ENCODE data around the gene SDHAF3.
"Not testable (repeated sequence)": the region's sequence is repeated elsewhere in the genome, so short reads cannot be mapped to it uniquely, and the experiment has no call there.

The SDHAF3 gene

GRCh38 chr7:97120713-97121457 is 3.4 kb downstream of the SDHAF3 start:
- no peaks in the 10 kb centered on the region for H3K4me1 ChIP-seq
- no peak for DNase-seq
- no peaks in the 10 kb centered on the region for H3K27me3 ChIP-seq
- no peaks in the 10 kb centered on the region; the same call in 1 of the 2 replicates for H3K36me3 ChIP-seq
- no peak overlapping the region for H3K4me3 ChIP-seq (ENCODE audit: low read depth, low read length)
- no peak for TF ChIP-seq CTCF (IDR thresholded peaks at IDR 0.05; ENCODE audit: low read depth, low read length)
- no peaks in the 10 kb centered on the region for H3K9me3 ChIP-seq

- not testable (repeated sequence) for H3K4me3 ChIP-seq (ENCODE audit: low read depth, low read length); H3K36me3 ChIP-seq; H3K4me1 ChIP-seq; H3K9me3 ChIP-seq; DNase-seq; H3K27me3 ChIP-seq
Observed at GRCh38 chr7:97123115-97123514, 5.6 kb downstream of the SDHAF3 start.

GRCh38 chr7:97126483-97127171 is 9.1 kb downstream of the SDHAF3 start:
- DNase-seq = no peak
- no peaks in the 10 kb centered on the region for H3K27me3 ChIP-seq
- H3K9me3 ChIP-seq = no peaks in the 10 kb centered on the region
- TF ChIP-seq CTCF (IDR thresholded peaks at IDR 0.05; ENCODE audit: low read depth, low read length) = no peak
- no peak overlapping the region for H3K4me3 ChIP-seq (ENCODE audit: low read depth, low read length)
- no peaks in the 10 kb centered on the region; the same call in 1 of the 2 replicates for H3K36me3 ChIP-seq
- peaks cover 6% of the 10 kb centered on the region for H3K4me1 ChIP-seq

- peaks cover 6% of the 10 kb centered on the region for H3K4me1 ChIP-seq
- H3K27me3 ChIP-seq = no peaks in the 10 kb centered on the region
- no peak for TF ChIP-seq CTCF (IDR thresholded peaks at IDR 0.05; ENCODE audit: low read depth, low read length)
- no peaks in the 10 kb centered on the region for H3K9me3 ChIP-seq
- H3K4me3 ChIP-seq (ENCODE audit: low read depth, low read length) = no peak overlapping the region
- no peak for DNase-seq
- no peaks in the 10 kb centered on the region for H3K36me3 ChIP-seq
Observed at GRCh38 chr7:97128736-97129135, 11.2 kb downstream of the SDHAF3 start.

- H3K9me3 ChIP-seq = no peaks in the 10 kb centered on the region
- peaks cover 6% of the 10 kb centered on the region for H3K4me1 ChIP-seq
- no peak overlapping the region for H3K4me3 ChIP-seq (ENCODE audit: low read depth, low read length)
- no peak for DNase-seq
- no peaks in the 10 kb centered on the region for H3K36me3 ChIP-seq
- no peak for TF ChIP-seq CTCF (IDR thresholded peaks at IDR 0.05; ENCODE audit: low read depth, low read length)
- H3K27me3 ChIP-seq = no peaks in the 10 kb centered on the region
Observed at GRCh38 chr7:97130417-97131139, 13.1 kb downstream of the SDHAF3 start.

GRCh38 chr7:97133159-97133558 is 15.7 kb downstream of the SDHAF3 start:
- Histone ChIP-seq H3K36me3 (no peaks in the 10 kb centered on the region; the same call in 1 of the 2 replicates), H3K27me3 (no peaks in the 10 kb centered on the region), H3K4me3 (ENCODE audit: low read depth, low read length) (no peak overlapping the region), H3K9me3 (no peaks in the 10 kb centered on the region), H3K4me1 (peaks cover 6% of the 10 kb centered on the region)
- no peak for DNase-seq
- no peak for TF ChIP-seq CTCF (IDR thresholded peaks at IDR 0.05; ENCODE audit: low read depth, low read length)

Data from BE2C (cell line).